HL-60 (cell line): ENCODE results near the gene SH2D3C.
"Not testable (repeated sequence)": the region's sequence is repeated elsewhere in the genome, so short reads cannot be mapped to it uniquely, and the experiment has no call there.

ENCODE experiments used
- DNase-seq, 2 experiments: peaks; one replicate each; pipeline ENCODE4 v3.0.0-alpha.2; 2010 to 2020; ENCODE audit warnings: low read depth in 1 of 2, low spot score in 1 of 2
- H3K27ac ChIP-seq: fragments of 250-450 bp; sonication (Bioruptor Pico); replicated peaks from 2 replicates; pipeline ENCODE4 v1.5.1; 2020; ENCODE audit warnings: mild to moderate bottlenecking, moderate library complexity
- H3K27me3 ChIP-seq: fragments of 250-450 bp; sonication (Bioruptor Pico); 2 replicates; pipeline ENCODE4 v1.5.1; 2021; ENCODE audit warnings: mild to moderate bottlenecking, moderate library complexity; ENCODE audit not compliant: insufficient read depth, poor library complexity, severe bottlenecking
- H3K4me3 ChIP-seq: replicated peaks from 2 replicates; pipeline ENCODE4 v1.5.1; 2011; ENCODE audit warnings: mild to moderate bottlenecking, control low read depth, low read length; ENCODE audit not compliant: insufficient read depth
- GABPA ChIP-seq: IDR thresholded peaks from 2 replicates; pipeline ENCODE4 v1.6.1; 2012; ENCODE audit warnings: low read depth
- POLR2AphosphoS5 ChIP-seq: IDR thresholded peaks from 2 replicates; pipeline ENCODE4 v1.6.1; 2012; ENCODE audit warnings: low read depth
- REST ChIP-seq: IDR thresholded peaks from 2 replicates; pipeline ENCODE4 v1.6.1; 2012; ENCODE audit warnings: low read depth; ENCODE audit not compliant: insufficient replicate concordance
- SPI1 ChIP-seq: IDR thresholded peaks from 2 replicates; pipeline ENCODE4 v1.6.1; 2012; ENCODE audit warnings: low read depth, mild to moderate bottlenecking, borderline replicate concordance
- TF ChIP-seq, protein P1 (sequence below): IDR thresholded peaks from one replicate; pipeline ENCODE4 v1.5.1; 2011; ENCODE audit warnings: low read length, control low read depth, inconsistent platforms; ENCODE audit not compliant: insufficient read depth

Gene SH2D3C

DNA sequence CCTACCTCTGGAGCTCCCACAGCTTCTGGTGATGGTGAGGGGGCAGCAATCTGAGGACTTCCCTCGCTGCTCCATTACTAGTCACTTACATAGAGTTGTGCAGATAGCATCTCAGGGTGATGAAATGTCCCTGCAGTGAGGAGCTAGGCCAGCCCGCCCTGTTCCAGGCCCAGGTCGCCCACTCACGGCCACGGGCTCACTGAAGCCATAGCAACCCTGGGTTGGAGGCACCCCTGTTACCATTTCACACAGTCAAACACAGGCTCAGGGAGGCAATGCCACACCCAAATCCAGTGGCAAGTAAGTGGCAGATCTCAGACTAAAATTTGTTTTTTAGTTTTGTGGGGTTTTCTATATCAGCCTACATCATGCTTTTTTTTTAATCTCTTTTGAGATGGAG, 19.6 kb downstream of the SH2D3C start:
- H3K27ac ChIP-seq, result no peak overlapping the region
- no peak overlapping the region for H3K4me3 ChIP-seq
- H3K27me3 ChIP-seq, result no peaks in the 10 kb centered on the region
- DNase-seq, result no peak
- no peak for TF ChIP-seq SPI1
- no peak for TF ChIP-seq REST
- TF ChIP-seq, protein P1, sequence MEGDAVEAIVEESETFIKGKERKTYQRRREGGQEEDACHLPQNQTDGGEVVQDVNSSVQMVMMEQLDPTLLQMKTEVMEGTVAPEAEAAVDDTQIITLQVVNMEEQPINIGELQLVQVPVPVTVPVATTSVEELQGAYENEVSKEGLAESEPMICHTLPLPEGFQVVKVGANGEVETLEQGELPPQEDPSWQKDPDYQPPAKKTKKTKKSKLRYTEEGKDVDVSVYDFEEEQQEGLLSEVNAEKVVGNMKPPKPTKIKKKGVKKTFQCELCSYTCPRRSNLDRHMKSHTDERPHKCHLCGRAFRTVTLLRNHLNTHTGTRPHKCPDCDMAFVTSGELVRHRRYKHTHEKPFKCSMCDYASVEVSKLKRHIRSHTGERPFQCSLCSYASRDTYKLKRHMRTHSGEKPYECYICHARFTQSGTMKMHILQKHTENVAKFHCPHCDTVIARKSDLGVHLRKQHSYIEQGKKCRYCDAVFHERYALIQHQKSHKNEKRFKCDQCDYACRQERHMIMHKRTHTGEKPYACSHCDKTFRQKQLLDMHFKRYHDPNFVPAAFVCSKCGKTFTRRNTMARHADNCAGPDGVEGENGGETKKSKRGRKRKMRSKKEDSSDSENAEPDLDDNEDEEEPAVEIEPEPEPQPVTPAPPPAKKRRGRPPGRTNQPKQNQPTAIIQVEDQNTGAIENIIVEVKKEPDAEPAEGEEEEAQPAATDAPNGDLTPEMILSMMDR, result no peak
- no peak for TF ChIP-seq GABPA
- no peak for TF ChIP-seq POLR2AphosphoS5

DNA sequence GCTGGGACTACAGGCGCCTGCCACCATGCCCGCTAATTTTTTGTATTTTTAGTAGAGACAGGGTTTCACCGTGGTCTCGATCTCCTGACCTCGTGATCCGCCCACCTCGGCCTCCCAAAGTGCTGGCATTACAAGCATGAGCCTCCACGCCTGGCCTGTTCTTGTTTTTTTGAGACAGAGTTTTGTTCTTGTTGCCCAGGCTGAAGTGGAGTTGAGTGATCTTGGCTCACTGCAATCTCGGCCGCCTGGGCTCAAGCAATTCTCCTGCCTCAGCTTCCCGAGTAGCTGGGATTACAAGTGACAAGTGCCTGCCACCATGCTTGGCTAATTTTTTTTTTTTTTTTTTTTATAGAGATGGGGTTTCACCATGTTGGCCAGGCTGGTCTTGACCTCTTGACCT, 21.7 kb downstream of the SH2D3C start:
- not testable (repeated sequence) for H3K27ac ChIP-seq, H3K27me3 ChIP-seq, DNase-seq, H3K4me3 ChIP-seq

GRCh38 chr9:127756233-127756632, 22.2 kb downstream of the SH2D3C start:
- H3K27me3 ChIP-seq, result no peaks in the 10 kb centered on the region
- no peak for DNase-seq
- no peak for TF ChIP-seq GABPA
- no peak for TF ChIP-seq POLR2AphosphoS5
- TF ChIP-seq REST, result no peak
- TF ChIP-seq, protein P1, result no peak
- TF ChIP-seq SPI1, result no peak
- H3K27ac ChIP-seq, result no peak overlapping the region
- H3K4me3 ChIP-seq, result no peak overlapping the region

DNA sequence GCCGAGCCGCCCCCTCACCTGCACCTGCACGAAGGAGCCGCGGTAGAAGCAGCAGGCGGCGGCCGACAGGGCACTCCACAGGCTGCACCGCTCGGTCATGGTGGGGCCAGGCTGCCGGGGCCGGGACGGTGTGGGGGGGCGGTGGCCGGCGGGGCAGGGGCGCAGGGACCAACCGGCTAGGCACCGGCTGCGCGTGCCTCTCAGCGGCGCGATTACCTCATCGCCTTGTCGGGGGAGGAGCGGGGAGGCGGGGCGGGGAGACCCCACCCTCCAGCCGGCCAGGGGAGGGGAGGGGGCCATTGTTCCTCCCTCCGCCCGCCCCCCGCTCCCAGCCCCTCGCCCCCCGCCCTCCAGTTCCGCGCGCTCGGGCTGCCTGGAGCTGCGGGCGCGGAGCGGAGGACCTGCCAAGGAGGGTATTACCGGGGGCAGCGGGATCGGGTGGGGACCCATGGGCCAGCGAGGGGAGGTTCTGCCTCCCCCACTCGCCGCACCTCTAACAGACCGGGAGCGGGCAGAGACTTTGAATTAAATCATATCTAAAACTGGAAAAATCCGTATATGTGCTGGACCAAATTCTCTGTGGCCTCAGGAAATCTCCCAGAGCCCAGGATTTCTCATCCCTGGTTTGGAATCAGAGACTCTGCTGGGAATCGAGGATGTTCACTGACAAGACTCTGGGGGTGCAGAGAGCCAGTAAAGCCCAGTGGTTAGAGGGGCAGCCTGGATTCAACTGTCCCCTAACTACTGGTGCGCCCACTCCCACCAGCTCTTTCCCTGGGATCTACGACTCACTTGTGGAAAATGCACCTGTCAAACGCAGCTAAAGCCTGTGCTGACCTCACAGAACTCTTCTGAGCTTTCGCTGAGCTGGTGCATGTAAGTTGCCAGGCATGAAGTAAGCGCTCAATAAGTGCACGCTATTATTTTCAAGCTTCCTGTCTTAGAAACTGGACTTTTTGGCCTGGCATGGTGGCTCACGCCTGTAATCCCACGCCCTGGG, 23.1 kb downstream of the SH2D3C start:
- Histone ChIP-seq H3K27me3 (no peaks in the 10 kb centered on the region), H3K4me3 (no peak overlapping the region), H3K27ac (no peak overlapping the region)
- DNase-seq, result no peak
- TF ChIP-seq GABPA (no peak), REST (no peak), POLR2AphosphoS5 (no peak), SPI1 (no peak)
- TF ChIP-seq, protein P1, result no peak
